Erythroblast (primary cell): ENCODE measurements around the gene POU2F2.

Experiments used
- GATA1 ChIP-seq: IDR thresholded peaks from 2 replicates; pipeline ENCODE4 v1.6.1; 2011; ENCODE audit warnings: low read depth, mild to moderate bottlenecking, control low read depth, low read length, moderate library complexity
- POLR2A ChIP-seq: IDR thresholded peaks from 2 replicates; pipeline ENCODE4 v1.6.1; 2011; ENCODE audit warnings: mild to moderate bottlenecking, low read length

- TF ChIP-seq POLR2A (no peak), GATA1 (no peak)
Observed at GRCh38 chr19:42090672-42091071, 41.6 kb downstream of the POU2F2 start.
